Spleen (tissue), 7 donors: Measurements from ENCODE around the gene SHBG.

Source experiments
- CTCF ChIP-seq, 11 experiments: fragments of 200-600 bp in 7 of 11; fragments of 450-650 bp in 4 of 11; sonication (generic) in 4 of 11; IDR thresholded peaks in 8 of 11; conservative IDR thresholded peaks in 3 of 11; 1 replicate in 7 of 11; 2 replicates in 4 of 11; pipeline versions ENCODE4 v1.4.0 to v1.8.0; 2016 to 2021; ENCODE audit warnings: antibody characterized with exemption in 11 of 11, inconsistent platforms in 4 of 11, mild to moderate bottlenecking in 1 of 11
- POLR2A ChIP-seq, 3 donors: fragments of 450-650 bp; IDR thresholded peaks; one replicate each; pipeline ENCODE4 v1.5.1; 2017; ENCODE audit warnings: antibody characterized with exemption in 3 of 3, mild to moderate bottlenecking in 1 of 3
- donor health status: DM: no; HTN: no; CAD: no; lungs with moderate emphysema.
- donor health status: DM: no; HTN: no; CAD: no.
- donor health status: DM: no; HTN: no; CAD: no.

- TF ChIP-seq CTCF (IDR thresholded peaks at IDR 0.05 in 8 of 11, conservative IDR thresholded peaks at IDR 0.05 in 3 of 11) (peak in 8 of 11 experiments; percentile 26 to 61 (median 46)), POLR2A (IDR thresholded peaks at IDR 0.05) (no peak)
These were observed 4.4 kb downstream of the SHBG start for GRCh38 chr17:7634384-7634783.
